IMR-90 (cell line): ENCODE results near the gene SLC36A2.
A peak's percentile ranks its signal among the peaks of the same experiment; 100 is the strongest.

ENCODE experiments used
- BHLHE40 ChIP-seq: fragments of 150-350 bp; IDR thresholded peaks from 2 replicates; pipeline ENCODE4 v1.6.1; 2016; ENCODE audit warnings: mild to moderate bottlenecking, low read depth, low read length
- CEBPB ChIP-seq: IDR thresholded peaks from 2 replicates; pipeline ENCODE4 v1.6.1; 2012; ENCODE audit warnings: low read depth, low read length, improper control_type of control experiment
- CHD1 ChIP-seq: IDR thresholded peaks from 2 replicates; pipeline ENCODE4 v1.6.1; 2012; ENCODE audit warnings: low read depth, low read length, improper control_type of control experiment
- CTCF ChIP-seq: conservative IDR thresholded peaks from 2 replicates; pipeline ENCODE4 v1.5.1; 2012; ENCODE audit warnings: mild to moderate bottlenecking, low read depth, low read length, improper control_type of control experiment
- ELK1 ChIP-seq: fragments of 150-350 bp; IDR thresholded peaks from 2 replicates; pipeline ENCODE4 v1.6.1; 2016; ENCODE audit warnings: low read depth, mild to moderate bottlenecking, low read length, moderate library complexity, borderline replicate concordance
- MAFK ChIP-seq: IDR thresholded peaks from 2 replicates; pipeline ENCODE4 v1.6.1; 2012; ENCODE audit warnings: low read depth, low read length, improper control_type of control experiment
- MXI1 ChIP-seq: IDR thresholded peaks from 2 replicates; pipeline ENCODE4 v1.6.1; 2012; ENCODE audit warnings: low read depth, mild to moderate bottlenecking, low read length, moderate library complexity, borderline replicate concordance
- POLR2A ChIP-seq: IDR thresholded peaks from 2 replicates; pipeline ENCODE4 v1.6.1; 2012; ENCODE audit warnings: mild to moderate bottlenecking, low read depth, low read length
- SMC3 ChIP-seq: fragments of 150-350 bp; IDR thresholded peaks from 2 replicates; pipeline ENCODE4 v1.6.1; 2016; ENCODE audit warnings: low read depth, mild to moderate bottlenecking, antibody characterized with exemption, low read length, moderate library complexity
- USF2 ChIP-seq: fragments of 150-350 bp; IDR thresholded peaks from 2 replicates; pipeline ENCODE4 v1.6.1; 2017; ENCODE audit warnings: mild to moderate bottlenecking, antibody characterized with exemption, low read length, low read depth

GRCh38 chr5:151359391-151359790 is 12.0 kb upstream of the SLC36A2 start:
- TF ChIP-seq CTCF = no peak
- no peak for TF ChIP-seq POLR2A
- TF ChIP-seq MAFK = no peak
- TF ChIP-seq CHD1 = no peak
- TF ChIP-seq USF2 = no peak
- no peak for TF ChIP-seq MXI1
- no peak for TF ChIP-seq SMC3
- peak; percentile 60 for TF ChIP-seq CEBPB
- no peak for TF ChIP-seq BHLHE40
- TF ChIP-seq ELK1 = no peak
